Astrocyte of the cerebellum (primary cell): ENCODE data around the gene PLPPR5.

Experiments
- DNase-seq: peaks from one replicate; pipeline ENCODE4 v3.0.0-alpha.2; 2011; ENCODE audit warnings: low read depth
- H3K4me3 ChIP-seq: 2 replicates; pipeline ENCODE4 v1.5.1; 2011; ENCODE audit warnings: mild to moderate bottlenecking, low read depth, low read length, moderate library complexity
- in situ Hi-C: cut with HindIII; loops from 2 replicates; pipeline ENCODE4 v1.10.0; 2017; ENCODE audit warnings: low sequenced_read_pairs
- TF ChIP-seq, protein P1 (sequence below): IDR thresholded peaks from 2 replicates; pipeline ENCODE4 v1.5.1; 2012; ENCODE audit warnings: low read length, low read depth, moderate library complexity, mild to moderate bottlenecking; ENCODE audit errors: missing control alignments

The PLPPR5 gene

DNA sequence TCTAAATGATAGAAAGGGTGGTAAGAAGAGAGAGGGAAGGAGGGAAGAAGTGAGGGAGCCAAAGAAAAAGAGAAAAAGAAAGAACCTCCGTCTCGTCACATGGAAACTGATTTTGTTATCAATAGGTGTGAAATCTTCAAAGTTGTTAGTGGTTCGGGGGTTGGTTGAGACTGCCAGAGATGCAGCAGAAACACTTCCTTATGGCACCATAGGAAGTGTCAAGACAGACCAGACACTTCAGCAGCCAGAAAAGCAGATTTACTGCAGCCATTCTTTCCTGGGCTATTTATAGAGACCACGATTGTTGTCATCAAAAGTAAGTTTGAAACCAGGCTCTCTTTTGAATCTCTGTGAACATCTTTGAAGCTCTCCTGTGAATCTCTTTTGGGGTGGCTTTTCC, 150.5 kb downstream of the PLPPR5 start:
- DNase-seq = no peak
- in situ Hi-C loops = no loop called here
- H3K4me3 ChIP-seq = no peak overlapping the region
- TF ChIP-seq, protein P1, sequence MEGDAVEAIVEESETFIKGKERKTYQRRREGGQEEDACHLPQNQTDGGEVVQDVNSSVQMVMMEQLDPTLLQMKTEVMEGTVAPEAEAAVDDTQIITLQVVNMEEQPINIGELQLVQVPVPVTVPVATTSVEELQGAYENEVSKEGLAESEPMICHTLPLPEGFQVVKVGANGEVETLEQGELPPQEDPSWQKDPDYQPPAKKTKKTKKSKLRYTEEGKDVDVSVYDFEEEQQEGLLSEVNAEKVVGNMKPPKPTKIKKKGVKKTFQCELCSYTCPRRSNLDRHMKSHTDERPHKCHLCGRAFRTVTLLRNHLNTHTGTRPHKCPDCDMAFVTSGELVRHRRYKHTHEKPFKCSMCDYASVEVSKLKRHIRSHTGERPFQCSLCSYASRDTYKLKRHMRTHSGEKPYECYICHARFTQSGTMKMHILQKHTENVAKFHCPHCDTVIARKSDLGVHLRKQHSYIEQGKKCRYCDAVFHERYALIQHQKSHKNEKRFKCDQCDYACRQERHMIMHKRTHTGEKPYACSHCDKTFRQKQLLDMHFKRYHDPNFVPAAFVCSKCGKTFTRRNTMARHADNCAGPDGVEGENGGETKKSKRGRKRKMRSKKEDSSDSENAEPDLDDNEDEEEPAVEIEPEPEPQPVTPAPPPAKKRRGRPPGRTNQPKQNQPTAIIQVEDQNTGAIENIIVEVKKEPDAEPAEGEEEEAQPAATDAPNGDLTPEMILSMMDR = no peak

DNA sequence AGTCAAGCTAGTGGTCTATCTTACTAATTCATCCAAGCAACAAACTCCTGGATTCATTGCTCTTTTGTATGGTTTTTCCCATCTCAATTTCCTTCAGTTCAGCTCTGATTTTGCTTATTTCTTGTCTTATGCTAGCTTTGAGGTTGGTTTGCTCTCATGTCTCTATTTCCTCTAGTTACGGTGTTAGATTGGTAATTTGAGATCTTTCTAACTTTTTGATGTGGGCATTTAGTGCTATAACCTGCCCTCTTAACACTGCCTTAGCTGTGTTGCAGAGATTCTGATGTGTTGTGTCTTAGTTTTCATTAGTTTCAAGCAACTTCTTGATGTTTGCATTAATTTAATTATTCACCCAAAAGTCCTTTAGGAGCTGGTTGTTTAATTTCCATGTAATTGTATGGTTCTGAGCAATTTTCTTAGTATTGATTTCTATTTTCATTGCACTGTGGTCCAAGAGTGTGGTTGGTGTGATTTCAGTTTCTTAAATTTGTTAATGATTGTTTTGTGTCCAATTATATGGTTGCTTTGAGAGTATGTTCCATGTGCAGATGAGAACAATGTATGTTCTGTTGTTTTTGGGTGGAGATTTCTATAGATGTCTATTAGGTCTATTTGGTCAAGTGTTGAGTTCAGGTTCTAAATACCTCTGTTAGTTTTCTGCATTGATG, 154.6 kb downstream of the PLPPR5 start:
- TF ChIP-seq, protein P1 = no peak
- H3K4me3 ChIP-seq = no peak overlapping the region
- DNase-seq = no peak
- in situ Hi-C loops = no loop called here

DNA sequence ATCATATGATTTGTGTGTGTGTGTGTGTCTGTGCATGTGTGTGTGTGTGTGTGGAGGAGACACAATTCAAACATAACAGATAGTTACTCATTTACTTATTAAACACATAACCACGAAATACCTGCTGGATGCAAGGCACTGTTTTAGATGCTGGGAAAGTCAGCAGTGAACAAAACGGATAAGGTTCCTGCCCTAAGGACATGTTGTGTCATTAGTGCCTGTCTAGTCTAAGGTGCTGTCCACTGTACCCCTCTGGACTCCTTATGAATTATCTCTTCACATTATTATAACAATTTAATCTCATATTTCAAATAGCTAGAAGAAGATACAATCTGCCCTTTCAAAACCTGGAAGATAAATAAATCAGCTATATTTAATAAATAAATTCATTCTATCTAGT, 162.4 kb downstream of the PLPPR5 start:
- in situ Hi-C loops = no loop called here
- TF ChIP-seq, protein P1 = no peak
- H3K4me3 ChIP-seq = no peak overlapping the region
- DNase-seq = no peak
